Stomach smooth muscle (tissue), 2 donors: ENCODE data around the gene THRB.
"Not testable (repeated sequence)": the region's sequence is repeated elsewhere in the genome, so short reads cannot be mapped to it uniquely, and the experiment has no call there.

ENCODE experiments used
- H3K27ac ChIP-seq: one replicate; pipeline ENCODE4 v1.7.0; 2013; ENCODE audit warnings: mild to moderate bottlenecking, low read length, inconsistent platforms
- H3K27me3 ChIP-seq, 2 donors: one replicate each; pipeline ENCODE4 v1.7.0; 2013; ENCODE audit warnings: low read length in 2 of 2; ENCODE audit not compliant: insufficient read depth in 2 of 2, control insufficient read depth in 1 of 2
- H3K36me3 ChIP-seq, 2 donors: one replicate each; pipeline ENCODE4 v1.7.0; 2013; ENCODE audit warnings: low read length in 2 of 2; ENCODE audit not compliant: control insufficient read depth in 2 of 2, insufficient read depth in 2 of 2
- H3K4me1 ChIP-seq: one replicate; pipeline ENCODE4 v1.7.0; 2013; ENCODE audit warnings: low read length; ENCODE audit not compliant: control insufficient read depth, insufficient read depth
- H3K4me3 ChIP-seq, 2 donors: one replicate each; pipeline ENCODE4 v1.7.0; 2013; ENCODE audit warnings: low read length in 2 of 2
- H3K9ac ChIP-seq, 2 donors: one replicate each; pipeline ENCODE4 v1.7.0; 2013; ENCODE audit warnings: low read length in 2 of 2, mild to moderate bottlenecking in 1 of 2
- H3K9me3 ChIP-seq, 2 donors: one replicate each; pipeline ENCODE4 v1.7.0; 2013; ENCODE audit warnings: low read length in 2 of 2; ENCODE audit not compliant: control insufficient read depth in 2 of 2
- donor health status: healthy.
- donor health status: Pancreatic carcinoma.

Gene THRB

GRCh38 chr3:24426896-24427295 is 67.8 kb downstream of the THRB start:
- Histone ChIP-seq H3K9me3 (no peaks in the 10 kb centered on the region), H3K4me3 (no peak overlapping the region), H3K4me1 (no peaks in the 10 kb centered on the region), H3K36me3 (no peaks in the 10 kb centered on the region), H3K9ac (no peak overlapping the region), H3K27me3 (no peaks in the 10 kb centered on the region), H3K27ac (no peak overlapping the region)

DNA sequence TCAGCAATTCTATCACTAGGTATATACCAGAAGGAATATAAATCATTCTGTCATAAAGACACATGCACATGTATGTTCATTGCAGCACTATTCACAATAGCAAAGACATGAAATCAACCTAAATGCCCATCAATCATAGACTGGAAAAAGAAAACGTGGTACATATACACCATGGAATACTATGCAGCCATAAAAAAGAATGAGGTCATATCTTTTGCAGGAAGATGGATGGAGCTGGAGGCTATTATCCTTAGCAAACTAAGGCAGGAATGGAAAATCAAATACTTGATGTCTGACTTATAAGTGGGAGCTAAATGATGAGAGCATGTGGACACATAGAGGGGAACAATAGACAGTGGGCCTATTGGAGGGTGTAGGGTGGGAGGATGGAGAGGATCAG is 73.8 kb downstream of the THRB start:
- not testable (repeated sequence) for H3K9ac ChIP-seq, H3K27ac ChIP-seq, H3K27me3 ChIP-seq, H3K36me3 ChIP-seq, H3K9me3 ChIP-seq, H3K4me1 ChIP-seq, H3K4me3 ChIP-seq

DNA sequence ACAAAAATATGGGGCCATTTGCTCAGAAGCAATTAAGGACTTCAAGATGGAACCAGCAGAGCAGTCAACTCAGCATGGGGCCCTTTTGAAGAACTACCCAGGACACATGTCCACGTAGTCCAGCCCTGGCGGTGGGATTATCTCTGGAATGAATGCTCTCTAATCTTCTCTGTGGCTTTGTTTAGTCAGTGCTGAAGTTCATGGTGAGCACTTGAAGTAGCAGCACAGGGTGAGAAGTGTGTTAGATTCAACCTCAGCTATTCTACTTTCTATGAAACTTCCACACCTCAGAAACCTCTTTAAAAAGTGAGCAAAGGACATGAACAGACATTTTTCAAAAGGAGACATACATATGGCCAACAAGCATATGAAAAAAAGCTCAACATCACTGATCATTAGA is 74.4 kb downstream of the THRB start:
- Histone ChIP-seq H3K36me3 (no peaks in the 10 kb centered on the region), H3K9ac (no peak overlapping the region), H3K27ac (no peak overlapping the region), H3K9me3 (no peaks in the 10 kb centered on the region), H3K4me3 (no peak overlapping the region), H3K27me3 (no peaks in the 10 kb centered on the region), H3K4me1 (peaks cover 4% of the 10 kb centered on the region)

DNA sequence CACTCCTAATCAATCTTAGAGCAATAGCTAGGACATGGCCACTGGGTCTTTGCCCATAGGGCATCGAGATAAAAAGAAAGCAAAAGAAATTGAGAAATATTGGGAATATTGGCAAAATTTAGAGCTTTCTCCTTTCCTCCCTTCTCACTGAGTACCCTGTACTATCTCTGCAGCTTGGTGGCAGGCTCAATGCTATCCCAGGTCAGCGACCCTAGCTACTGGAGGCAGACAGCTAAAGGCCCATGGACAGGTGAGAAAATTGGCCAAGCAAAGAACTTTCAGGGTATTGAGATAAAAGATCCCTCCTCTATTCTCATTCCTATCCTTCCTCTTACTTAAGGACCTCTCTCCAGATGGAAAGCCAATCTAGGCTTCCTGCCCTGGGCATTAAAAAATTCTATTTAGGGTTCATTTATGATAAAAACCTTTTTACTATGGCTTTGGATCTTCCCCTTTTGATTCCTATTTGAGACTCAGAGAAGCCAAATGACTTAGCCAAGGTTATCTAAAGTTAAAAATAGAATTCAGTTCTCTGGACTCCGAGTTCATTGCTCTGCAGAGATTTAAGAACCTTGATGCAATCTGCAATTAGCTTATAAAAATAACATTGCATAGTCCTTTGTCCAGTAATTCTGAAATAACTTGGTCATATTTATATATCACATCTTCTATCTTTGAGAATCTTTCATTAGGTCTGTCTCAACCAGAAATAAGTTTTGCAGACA is 75.4 kb downstream of the THRB start:
- Histone ChIP-seq H3K9ac (no peak overlapping the region), H3K9me3 (no peaks in the 10 kb centered on the region), H3K4me1 (peaks cover 4% of the 10 kb centered on the region), H3K27ac (no peak overlapping the region), H3K36me3 (no peaks in the 10 kb centered on the region), H3K27me3 (no peaks in the 10 kb centered on the region), H3K4me3 (no peak overlapping the region)

GRCh38 chr3:24417730-24418129 is 76.9 kb downstream of the THRB start:
- Histone ChIP-seq H3K4me1 (peaks cover 4% of the 10 kb centered on the region), H3K9me3 (no peaks in the 10 kb centered on the region), H3K4me3 (no peak overlapping the region), H3K9ac (no peak overlapping the region), H3K36me3 (no peaks in the 10 kb centered on the region), H3K27me3 (no peaks in the 10 kb centered on the region), H3K27ac (no peak overlapping the region)

- no peak overlapping the region for H3K9ac ChIP-seq
- no peaks in the 10 kb centered on the region for H3K27me3 ChIP-seq
- H3K4me3 ChIP-seq: no peak overlapping the region
- H3K36me3 ChIP-seq: no peaks in the 10 kb centered on the region
- no peak overlapping the region for H3K27ac ChIP-seq
- peaks cover 4% of the 10 kb centered on the region for H3K4me1 ChIP-seq
- no peaks in the 10 kb centered on the region for H3K9me3 ChIP-seq
Observed at GRCh38 chr3:24416224-24416623, 78.4 kb downstream of the THRB start.

DNA sequence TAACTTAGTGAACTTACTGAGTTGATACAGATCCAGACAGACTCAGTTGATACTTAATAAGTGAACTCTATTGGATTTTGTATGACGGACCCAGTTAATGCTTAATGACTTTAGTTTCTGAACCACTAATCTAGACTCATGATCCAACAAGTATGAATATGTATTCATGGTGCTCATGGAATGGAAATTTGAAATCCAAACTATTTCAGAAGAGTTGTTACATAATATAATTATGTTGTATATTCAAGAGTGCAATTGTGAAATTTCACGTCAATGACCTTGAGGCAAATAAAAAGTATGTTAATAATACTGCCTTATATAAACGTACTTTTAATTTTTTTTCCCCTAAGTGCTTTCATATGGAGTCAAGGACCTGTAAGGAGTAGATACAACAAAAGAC is 78.8 kb downstream of the THRB start:
- no peaks in the 10 kb centered on the region for H3K36me3 ChIP-seq
- H3K4me1 ChIP-seq: peaks cover 4% of the 10 kb centered on the region
- H3K27me3 ChIP-seq: no peaks in the 10 kb centered on the region
- no peaks in the 10 kb centered on the region for H3K9me3 ChIP-seq
- H3K4me3 ChIP-seq: no peak overlapping the region
- H3K9ac ChIP-seq: no peak overlapping the region
- H3K27ac ChIP-seq: no peak overlapping the region

GRCh38 chr3:24413662-24414061 is 81.0 kb downstream of the THRB start:
- not testable (repeated sequence) for H3K27ac ChIP-seq, H3K4me1 ChIP-seq, H3K4me3 ChIP-seq, H3K36me3 ChIP-seq, H3K9me3 ChIP-seq, H3K9ac ChIP-seq, H3K27me3 ChIP-seq

DNA sequence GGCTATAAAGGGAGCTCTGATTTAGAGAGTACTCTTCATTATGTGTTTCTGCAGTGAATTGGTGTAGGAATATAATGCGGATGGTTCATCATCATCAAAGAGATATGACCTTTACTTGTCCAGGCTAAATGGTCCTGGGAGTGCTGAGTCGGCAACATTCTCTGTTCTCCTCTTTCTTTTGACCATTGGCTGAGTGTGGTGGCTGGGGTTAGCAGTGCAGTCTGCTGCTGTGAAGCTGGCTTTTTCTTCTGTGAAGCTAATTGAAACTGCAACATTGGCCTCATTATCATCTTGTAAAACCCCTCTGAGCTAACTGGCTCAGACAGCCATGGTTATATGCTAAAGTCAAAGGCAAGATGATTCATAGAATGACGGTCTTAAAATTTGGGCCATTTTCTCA is 83.8 kb downstream of the THRB start:
- no peak overlapping the region for H3K9ac ChIP-seq
- no peak overlapping the region for H3K27ac ChIP-seq
- no peaks in the 10 kb centered on the region for H3K9me3 ChIP-seq
- no peaks in the 10 kb centered on the region for H3K4me1 ChIP-seq
- no peak overlapping the region for H3K4me3 ChIP-seq
- no peaks in the 10 kb centered on the region for H3K36me3 ChIP-seq
- no peaks in the 10 kb centered on the region for H3K27me3 ChIP-seq

GRCh38 chr3:24407980-24408680 is 86.5 kb downstream of the THRB start:
- no peak overlapping the region for H3K4me3 ChIP-seq
- no peaks in the 10 kb centered on the region for H3K27me3 ChIP-seq
- no peaks in the 10 kb centered on the region for H3K4me1 ChIP-seq
- H3K36me3 ChIP-seq: no peaks in the 10 kb centered on the region
- H3K9ac ChIP-seq: no peak overlapping the region
- no peaks in the 10 kb centered on the region for H3K9me3 ChIP-seq
- no peak overlapping the region for H3K27ac ChIP-seq

DNA sequence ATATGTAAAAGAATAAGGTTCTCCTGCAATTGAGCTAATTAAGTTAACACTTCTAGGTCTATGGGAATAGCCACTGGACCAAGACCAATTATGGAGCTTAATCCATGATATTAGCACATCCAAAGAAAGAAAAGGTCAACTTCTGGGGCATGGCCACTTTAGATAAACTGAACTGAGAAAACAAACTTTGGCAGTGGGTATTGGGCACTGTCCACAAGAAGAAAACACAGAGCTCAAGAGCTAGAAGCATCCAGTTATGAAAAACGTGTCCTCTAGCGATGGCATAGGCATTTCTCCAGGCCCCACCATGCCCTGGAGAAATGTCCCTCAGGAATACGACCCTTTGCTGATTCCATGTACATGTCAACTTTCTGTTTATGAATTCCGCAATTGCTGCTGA is 87.8 kb downstream of the THRB start:
- H3K27ac ChIP-seq: no peak overlapping the region
- H3K27me3 ChIP-seq: no peaks in the 10 kb centered on the region
- no peaks in the 10 kb centered on the region for H3K36me3 ChIP-seq
- no peaks in the 10 kb centered on the region for H3K9me3 ChIP-seq
- H3K4me1 ChIP-seq: no peaks in the 10 kb centered on the region
- no peak overlapping the region for H3K9ac ChIP-seq
- H3K4me3 ChIP-seq: no peak overlapping the region
